Measurements from ENCODE around the gene WDFY4.

WDFY4 gene

GRCh38 chr10:49007129-49007528, 322.5 kb downstream of the WDFY4 start:
- no peak for DNase-seq

GRCh38 chr10:49008091-49008490, 323.4 kb downstream of the WDFY4 start:
- no peak for DNase-seq

- no peak for DNase-seq
Measured at GRCh38 chr10:49008505-49009198, 324.0 kb downstream of the WDFY4 start.

- no peak for DNase-seq
Measured at GRCh38 chr10:49009199-49009979, 324.7 kb downstream of the WDFY4 start.

GRCh38 chr10:49010295-49010694, 325.6 kb downstream of the WDFY4 start:
- no peak for DNase-seq

- DNase-seq, result no peak
Measured at GRCh38 chr10:49010865-49011264, 326.2 kb downstream of the WDFY4 start.

GRCh38 chr10:49011756-49012155, 327.1 kb downstream of the WDFY4 start:
- DNase-seq, result no peak

GRCh38 chr10:49012603-49013002, 327.9 kb downstream of the WDFY4 start:
- no peak for DNase-seq

GRCh38 chr10:49015700-49016099, 331.0 kb downstream of the WDFY4 start:
- DNase-seq, result no peak

- DNase-seq, result no peak
Measured at GRCh38 chr10:49021685-49022084, 337.0 kb downstream of the WDFY4 start.

GRCh38 chr10:49023071-49023470, 338.4 kb downstream of the WDFY4 start:
- DNase-seq, result no peak

- no peak for DNase-seq
Measured at GRCh38 chr10:49023752-49024151, 339.1 kb downstream of the WDFY4 start.

- no peak for DNase-seq
Measured at GRCh38 chr10:49024484-49024883, 339.8 kb downstream of the WDFY4 start.

- DNase-seq, result no peak
Measured at GRCh38 chr10:49025347-49025983, 340.8 kb downstream of the WDFY4 start.

- DNase-seq, result no peak
Measured at GRCh38 chr10:49028639-49029038, 344.0 kb downstream of the WDFY4 start.

- DNase-seq, result no peak
Measured at GRCh38 chr10:49029666-49030065, 345.0 kb downstream of the WDFY4 start.

Measured in NCI-H345 (cell line).